Endothelial cell of umbilical vein (primary cell): ENCODE measurements around the gene SOX15. TPM values are rescaled to one million over a fixed set of nuclear protein-coding genes. Genes with fewer than 3 reads are reported as not detected.

Source experiments
- BruUV-seq: library from RNA; stranded (reverse); fragments of 400-500 nt; replicated peaks from 2 replicates; lab custom pipeline; 2021; lab: Mats Ljungman, UMichigan
- CTCF ChIA-PET: fragments of 300-600, 350-600 bp; sonication (Branson Sonifier 250); formaldehyde crosslinking; loops from one replicate; lab custom pipeline; 2021; ENCODE audit warnings: antibody characterized with exemption, inconsistent platforms; lab: Charles Lee
- POLR2A ChIA-PET: fragments of 300-600, 350-600 bp; sonication (Branson Sonifier 250); formaldehyde crosslinking; loops from one replicate; lab custom pipeline; 2021; ENCODE audit warnings: antibody characterized with exemption, inconsistent platforms; lab: Charles Lee
- DNase-seq: peaks from one replicate; pipeline ENCODE4 v3.0.0-alpha.2; 2011; ENCODE audit warnings: low read depth, low spot score
- FAIRE-seq: peaks from 2 replicates; lab custom pipeline; 2011; peaks lifted over from hg19 to GRCh38; lab: Jason Lieb, UNC
- H2AFZ ChIP-seq: 2 replicates; pipeline ENCODE4 v1.6.0; 2012; ENCODE audit warnings: low read depth, low read length, control low read depth, inconsistent platforms
- H3K27ac ChIP-seq: 2 replicates; pipeline ENCODE4 v1.5.1; 2011; ENCODE audit warnings: low read depth, mild to moderate bottlenecking, control low read depth, low read length, moderate library complexity; ENCODE audit not compliant: insufficient read depth
- H3K27me3 ChIP-seq, 2 experiments: 2 replicates each; pipeline versions ENCODE4 v1.6.0 to v1.6.1; 2011; ENCODE audit warnings: low read length in 2 of 2, mixed read lengths in 1 of 2; ENCODE audit not compliant: control insufficient read depth in 2 of 2, insufficient read depth in 2 of 2
- H3K36me3 ChIP-seq, 2 experiments: 2 replicates in 1 of 2; 3 replicates in 1 of 2; pipeline ENCODE4 v1.5.1; 2011; ENCODE audit warnings: low read length in 2 of 2, mild to moderate bottlenecking in 1 of 2, moderate library complexity in 1 of 2; ENCODE audit not compliant: control insufficient read depth in 2 of 2, insufficient read depth in 2 of 2; ENCODE audit errors: extremely low read depth in 1 of 2
- H3K4me1 ChIP-seq: 3 replicates; pipeline ENCODE4 v1.5.1; 2011; ENCODE audit warnings: mild to moderate bottlenecking, low read length; ENCODE audit not compliant: control insufficient read depth, insufficient read depth; ENCODE audit errors: extremely low read depth
- H3K4me2 ChIP-seq: 2 replicates; pipeline ENCODE4 v1.6.1; 2011; ENCODE audit warnings: low read length, control low read depth, mixed read lengths; ENCODE audit not compliant: insufficient read depth
- H3K4me3 ChIP-seq, 3 experiments: fragments of 200-600 bp in 1 of 3; sonication (generic), shearing (Covaris generic) in 1 of 3; replicated peaks in 1 of 3; 2 replicates each; pipeline ENCODE4 v1.5.1; 2011 to 2016; ENCODE audit warnings: control low read depth in 3 of 3, low read length in 3 of 3, mild to moderate bottlenecking in 2 of 3, inconsistent platforms in 1 of 3, low read depth in 1 of 3, moderate library complexity in 1 of 3; ENCODE audit not compliant: insufficient read depth in 1 of 3
- H3K79me2 ChIP-seq: 2 replicates; pipeline ENCODE4 v1.6.0; 2012; ENCODE audit warnings: low read length, inconsistent platforms; ENCODE audit not compliant: control insufficient read depth, insufficient read depth
- H3K9ac ChIP-seq: replicated peaks from 2 replicates; pipeline ENCODE3; 2011; ENCODE audit warnings: low read length, control low read depth; ENCODE audit not compliant: insufficient read depth; ENCODE audit errors: extremely low read depth
- H3K9me1 ChIP-seq: replicated peaks from 3 replicates; pipeline ENCODE4 v1.6.0; 2011; ENCODE audit warnings: mild to moderate bottlenecking, low read length; ENCODE audit not compliant: control insufficient read depth, insufficient read depth; ENCODE audit errors: extremely low read depth
- H3K9me3 ChIP-seq: replicated peaks from 2 replicates; pipeline ENCODE4 v1.5.1; 2012; ENCODE audit warnings: low read length, inconsistent platforms; ENCODE audit not compliant: control insufficient read depth, insufficient read depth
- H4K20me1 ChIP-seq: replicated peaks from 2 replicates; pipeline ENCODE3; 2011; ENCODE audit warnings: mild to moderate bottlenecking, low read length; ENCODE audit not compliant: control insufficient read depth, insufficient read depth; ENCODE audit errors: extremely low read depth
- EZH2 ChIP-seq: IDR thresholded peaks from 2 replicates; pipeline ENCODE4 v1.6.1; 2012; ENCODE audit warnings: borderline replicate concordance, low read depth, mild to moderate bottlenecking, moderate library complexity, low read length, inconsistent platforms; ENCODE audit not compliant: severe bottlenecking
- FOS ChIP-seq: IDR thresholded peaks from 2 replicates; pipeline ENCODE4 v1.6.1; 2011; ENCODE audit warnings: mild to moderate bottlenecking, low read length, moderate library complexity, borderline replicate concordance; ENCODE audit not compliant: insufficient read depth
- GATA2 ChIP-seq: IDR thresholded peaks from 2 replicates; pipeline ENCODE4 v1.7.0; 2011; ENCODE audit warnings: low read depth, mild to moderate bottlenecking, moderate library complexity, mixed read lengths, low read length; ENCODE audit not compliant: insufficient read length, insufficient read depth
- JUN ChIP-seq: IDR thresholded peaks from 2 replicates; pipeline ENCODE4 v1.6.1; 2011; ENCODE audit warnings: borderline replicate concordance, low read depth; ENCODE audit not compliant: insufficient read length, insufficient read depth
- MYC ChIP-seq: IDR thresholded peaks from one replicate; pipeline ENCODE4 v1.6.1; 2011; ENCODE audit warnings: mild to moderate bottlenecking, low read depth, low read length
- POLR2A ChIP-seq: IDR thresholded peaks from 2 replicates; pipeline ENCODE4 v1.6.1; 2012; ENCODE audit warnings: low read depth, mild to moderate bottlenecking, control low read depth, low read length
- POLR2AphosphoS5 ChIP-seq: IDR thresholded peaks from 2 replicates; pipeline ENCODE4 v1.6.1; 2012; ENCODE audit warnings: low read depth, mild to moderate bottlenecking, control low read depth, low read length, moderate library complexity; ENCODE audit not compliant: insufficient read depth
- dilution Hi-C: fragments of 300-500 bp; cut with MboI; formaldehyde crosslinking; loops from one replicate; pipeline ENCODE4 v1.15.0; 2019; ENCODE audit warnings: low sequenced_read_pairs; ENCODE audit not compliant: extremely low pct_ligation_motif_present
- intact Hi-C: fragments of 100-400 bp; cut with micrococcal nuclease; formaldehyde crosslinking; loops from one replicate; pipeline ENCODE4 v1.10.0; 2022
- polyA plus RNA-seq, 4 experiments: library from polyadenylated mRNA; depleted of rRNA in 3 of 4; stranded (reverse) in 3 of 4; unstranded in 1 of 4; fragments of >200 nt; gene quantifications; 2 replicates each; pipeline versions ENCODE4 v1.2.1 to v1.2.3, GENCODE V29; 2011 to 2012; ENCODE audit warnings: missing spikeins in 1 of 4
- total RNA-seq: library from RNA; stranded (reverse); gene quantifications from 2 replicates; pipeline ENCODE4 v1.2.3, GENCODE V29; 2021
- TF ChIP-seq, protein P1 (sequence below), 2 donors: IDR thresholded peaks; 1 replicate in 1 of 2; 2 replicates in 1 of 2; pipeline ENCODE4 v1.5.1; 2011; ENCODE audit warnings: low read length in 2 of 2, mild to moderate bottlenecking in 2 of 2, moderate library complexity in 2 of 2, control low read depth in 1 of 2, inconsistent platforms in 1 of 2, low read depth in 1 of 2; ENCODE audit not compliant: insufficient read depth in 1 of 2; ENCODE audit errors: extremely low read depth in 1 of 2
- TF ChIP-seq, protein P2 (sequence below): IDR thresholded peaks from 2 replicates; pipeline ENCODE4 v1.6.1; 2011; ENCODE audit not compliant: insufficient read depth, insufficient read length

Gene SOX15
- total and polyA plus RNA-seq, 2 donors (not counting 3 experiments of a cell fraction or from before 2014, with no cell fraction given), result 0.26 to 0.46 TPM

DNA sequence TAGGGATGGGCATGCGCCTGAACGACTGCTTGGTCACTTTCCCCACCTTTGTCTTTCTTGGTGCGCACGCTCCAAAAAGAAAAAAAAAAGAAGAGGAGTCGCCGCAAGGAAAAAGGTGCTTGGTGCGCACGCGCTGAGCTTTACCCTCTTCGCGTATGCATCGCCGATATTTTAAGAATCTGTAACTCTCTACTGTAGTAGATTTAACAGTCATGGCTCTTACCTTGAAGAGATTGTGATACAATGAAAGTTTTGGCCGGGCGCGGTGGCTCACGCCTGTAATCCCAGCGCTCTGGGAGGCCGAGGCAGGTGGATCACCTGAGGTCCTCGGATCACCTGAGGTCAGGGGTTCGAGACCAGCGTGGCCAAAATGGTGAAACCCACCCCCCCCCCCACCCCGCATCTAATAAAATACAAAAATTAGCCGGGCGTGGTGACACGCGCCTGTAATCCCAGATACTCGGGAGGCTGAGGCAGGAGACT lies 25.4 kb upstream of the SOX15 start:
- no peak for FAIRE-seq
- no peaks in the 10 kb centered on the region for H3K27me3 ChIP-seq
- H3K9me1 ChIP-seq, result no peaks in the 10 kb centered on the region
- peak overlapping the region; percentile 29 for H3K9ac ChIP-seq
- CTCF ChIA-PET, result interaction anchor here (0.7 to 2.0 kb wide), 6 partner anchors 12 to 102 kb away, joined by 4 to 11 read pairs (median 5); partner anchors contain the start of genes DNAH2, MPDU1, SAT2 and TP53
- TF ChIP-seq, protein P1, sequence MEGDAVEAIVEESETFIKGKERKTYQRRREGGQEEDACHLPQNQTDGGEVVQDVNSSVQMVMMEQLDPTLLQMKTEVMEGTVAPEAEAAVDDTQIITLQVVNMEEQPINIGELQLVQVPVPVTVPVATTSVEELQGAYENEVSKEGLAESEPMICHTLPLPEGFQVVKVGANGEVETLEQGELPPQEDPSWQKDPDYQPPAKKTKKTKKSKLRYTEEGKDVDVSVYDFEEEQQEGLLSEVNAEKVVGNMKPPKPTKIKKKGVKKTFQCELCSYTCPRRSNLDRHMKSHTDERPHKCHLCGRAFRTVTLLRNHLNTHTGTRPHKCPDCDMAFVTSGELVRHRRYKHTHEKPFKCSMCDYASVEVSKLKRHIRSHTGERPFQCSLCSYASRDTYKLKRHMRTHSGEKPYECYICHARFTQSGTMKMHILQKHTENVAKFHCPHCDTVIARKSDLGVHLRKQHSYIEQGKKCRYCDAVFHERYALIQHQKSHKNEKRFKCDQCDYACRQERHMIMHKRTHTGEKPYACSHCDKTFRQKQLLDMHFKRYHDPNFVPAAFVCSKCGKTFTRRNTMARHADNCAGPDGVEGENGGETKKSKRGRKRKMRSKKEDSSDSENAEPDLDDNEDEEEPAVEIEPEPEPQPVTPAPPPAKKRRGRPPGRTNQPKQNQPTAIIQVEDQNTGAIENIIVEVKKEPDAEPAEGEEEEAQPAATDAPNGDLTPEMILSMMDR (IDR thresholded peaks at IDR 0.05; ENCODE audit: extremely low read depth in 1 of 2, insufficient read depth in 1 of 2, low read depth in 1 of 2, low read length in 2 of 2), result no peak
- TF ChIP-seq EZH2 (no peak), MYC (no peak), JUN (no peak), FOS (no peak), GATA2 (no peak), POLR2AphosphoS5 (no peak), POLR2A (no peak)
- TF ChIP-seq, protein P2, sequence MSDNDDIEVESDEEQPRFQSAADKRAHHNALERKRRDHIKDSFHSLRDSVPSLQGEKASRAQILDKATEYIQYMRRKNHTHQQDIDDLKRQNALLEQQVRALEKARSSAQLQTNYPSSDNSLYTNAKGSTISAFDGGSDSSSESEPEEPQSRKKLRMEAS, result no peak
- H4K20me1 ChIP-seq, result peaks cover 3% of the 10 kb centered on the region
- DNase-seq, result no peak
- POLR2A ChIA-PET, result interaction anchor here (0.6 to 2.3 kb wide), 3 partner anchors 12 to 72 kb away, joined by 3 to 8 read pairs (median 7); partner anchors contain the start of genes SAT2, TP53 and WRAP53
- peak overlapping the region; percentile 10 to 61 (median 26) for H3K4me3 ChIP-seq
- peak overlapping the region; percentile 89 for H2AFZ ChIP-seq
- peaks cover 39% of the 10 kb centered on the region for H3K79me2 ChIP-seq
- no peaks in the 10 kb centered on the region for H3K9me3 ChIP-seq
- dilution Hi-C loops (no loop called here), intact Hi-C loops (loop anchor here (1.0 to 10.0 kb wide), 5 partner anchors 12 to 229 kb away; partner anchors contain the start of genes SAT2, SENP3 and WRAP53)
- H3K36me3 ChIP-seq, result no peaks in the 10 kb centered on the region
- peak overlapping the region; percentile 70 for H3K4me2 ChIP-seq
- peaks cover 24% of the 10 kb centered on the region for H3K4me1 ChIP-seq
- H3K27ac ChIP-seq, result peak overlapping the region; percentile 15
- no TSS peak for BruUV-seq
